Adrenal gland (tissue), 12 donors: Measurements from ENCODE around the gene FGD4. TPM values are rescaled to one million over a fixed set of nuclear protein-coding genes. Genes with fewer than 3 reads are reported as not detected.

Source experiments
- DNase-seq, 7 donors: peaks; one replicate each; pipeline ENCODE4 v3.0.0-alpha.2; 2019 to 2020
- H3K27ac ChIP-seq, 5 donors: fragments of 200-600 bp; sonication (generic) in 4 of 5; 1 replicate in 3 of 5; 2 replicates in 2 of 5; pipeline versions ENCODE4 v1.5.1 to v1.8.0; 2016 to 2020; ENCODE audit warnings: mild to moderate bottlenecking in 1 of 5
- H3K27me3 ChIP-seq: fragments of 200-600 bp; 2 replicates; pipeline ENCODE4 v1.8.0; 2021
- H3K36me3 ChIP-seq, 2 donors: fragments of 200-600 bp; replicated peaks in 1 of 2; 1 replicate in 1 of 2; 2 replicates in 1 of 2; pipeline versions ENCODE4 v1.5.1 to v1.8.0; 2018 to 2022
- H3K4me1 ChIP-seq, 2 donors: fragments of 200-600 bp; replicated peaks in 1 of 2; 1 replicate in 1 of 2; 2 replicates in 1 of 2; pipeline versions ENCODE4 v1.5.1 to v1.8.0; 2018 to 2021
- H3K4me3 ChIP-seq, 4 donors: fragments of 200-600 bp; sonication (generic) in 3 of 4; one replicate each; pipeline ENCODE4 v1.5.1; 2016 to 2018
- H3K9me3 ChIP-seq, 3 donors: fragments of 200-600 bp; sonication (generic) in 1 of 3; replicated peaks in 1 of 3; 1 replicate in 2 of 3; 2 replicates in 1 of 3; pipeline versions ENCODE4 v1.5.1 to v1.8.0; 2016 to 2021
- CTCF ChIP-seq, 6 experiments: fragments of 450-650 bp in 4 of 6; fragments of 200-600 bp in 2 of 6; sonication (generic) in 1 of 6; IDR thresholded peaks; 1 replicate in 5 of 6; 2 replicates in 1 of 6; pipeline versions ENCODE4 v1.5.1 to v1.8.0; 2016 to 2021; ENCODE audit warnings: antibody characterized with exemption in 6 of 6, mild to moderate bottlenecking in 2 of 6, moderate library complexity in 1 of 6
- POLR2A ChIP-seq, 2 donors: fragments of 450-650 bp; IDR thresholded peaks; one replicate each; pipeline ENCODE4 v1.6.1; 2017; ENCODE audit warnings: antibody characterized with exemption in 2 of 2, mild to moderate bottlenecking in 2 of 2, moderate library complexity in 1 of 2
- WGBS, 4 donors: extraction: QIAGEN DNeasy Blood & Tissue Kit in 2 of 4; methylation state at CpG; one replicate each; pipeline versions ENCODE4 v1.1.5 to v1.1.7; 2013 to 2017; 5-methylcytosine and 5-hydroxymethylcytosine counted together
- intact Hi-C, 2 donors: fragments of 100-400 bp; cut with DNase I; formaldehyde crosslinking; loops; one replicate each; pipeline versions ENCODE4 v1.14.1 to v1.15.0; 2022 to 2023
- polyA plus RNA-seq, 3 donors: library from polyadenylated mRNA; stranded (reverse); fragments of 200-250 nt in 2 of 3; fragments of 350-450 nt in 1 of 3; fragmentation: Illumina TruSeq in 1 of 3; extraction: RNeasy Lipid Tissue Mini Kit (QIAGEN cat#74804) in 1 of 3; gene quantifications; one replicate each; pipeline ENCODE4 v1.2.3, GENCODE V29; 2013 to 2014
- total RNA-seq, 9 donors: library from RNA; depleted of rRNA in 4 of 9; stranded (reverse); fragments of >200 nt in 4 of 9; fragments of 120-200 nt in 1 of 9; fragmentation: NEBNext Ultra II Directional in 1 of 9; extraction: Animal tissue kit (Norgen Biotek cat#: 25700) in 1 of 9; gene quantifications; one replicate each; pipeline versions ENCODE4 v1.1.0 to v1.2.4, GENCODE V29; 2013 to 2023
- donor health status: healthy with polysubstance abuse.
- donor health status: Bipolar disorder and iron deficiency.
- donor health status: DM: yes; HTN: yes; CAD: no.
- donor health status: DM: no; HTN: no; CAD: no.
- donor health status: DM: no; HTN: no; CAD: no.
- donor health status: DM: yes; HTN: yes; CAD: no.

The FGD4 gene
- total and polyA plus RNA-seq, 12 donors = 1.7 to 38.5 (median 16.6) TPM

- H3K4me1 ChIP-seq = peaks cover 0 to under 1% of the 10 kb centered on the region in 2 donors
- no peaks in the 10 kb centered on the region for H3K9me3 ChIP-seq
- H3K27ac ChIP-seq = no peak overlapping the region
- DNase-seq = no peak
- intact Hi-C loops = no loop called here
- H3K27me3 ChIP-seq = no peaks in the 10 kb centered on the region
- H3K4me3 ChIP-seq = no peak overlapping the region
- 66 to 88% (median 80%) methylated on average over 2 of the region's 2 CpGs for WGBS, 4 donors
- no peaks in the 10 kb centered on the region for H3K36me3 ChIP-seq
- TF ChIP-seq POLR2A (IDR thresholded peaks at IDR 0.05) (no peak), CTCF (IDR thresholded peaks at IDR 0.05) (no peak)
Measured at GRCh38 chr12:32489070-32489469, 89.7 kb downstream of the FGD4 start.

- H3K4me3 ChIP-seq = no peak overlapping the region
- no peaks in the 10 kb centered on the region for H3K4me1 ChIP-seq
- 92 to 100% (median 97%) methylated on average over 2 of the region's 2 CpGs for WGBS, 4 donors
- no peak overlapping the region for H3K27ac ChIP-seq
- H3K27me3 ChIP-seq = no peaks in the 10 kb centered on the region
- no peaks in the 10 kb centered on the region for H3K9me3 ChIP-seq
- TF ChIP-seq CTCF (IDR thresholded peaks at IDR 0.05) = no peak
- no peak for TF ChIP-seq POLR2A (IDR thresholded peaks at IDR 0.05)
- intact Hi-C loops = no loop called here
- no peak for DNase-seq
- no peaks in the 10 kb centered on the region for H3K36me3 ChIP-seq
Measured at GRCh38 chr12:32490801-32491200, 91.4 kb downstream of the FGD4 start.

- no peak for DNase-seq
- intact Hi-C loops = no loop called here
- Histone ChIP-seq H3K36me3 (no peaks in the 10 kb centered on the region), H3K9me3 (no peaks in the 10 kb centered on the region), H3K4me3 (no peak overlapping the region), H3K27ac (no peak overlapping the region), H3K27me3 (no peaks in the 10 kb centered on the region), H3K4me1 (no peaks in the 10 kb centered on the region)
- WGBS, 4 donors = 78 to 88% (median 83%) methylated on average over 4 of the region's 4 CpGs
- TF ChIP-seq CTCF (IDR thresholded peaks at IDR 0.05) = no peak
- TF ChIP-seq POLR2A (IDR thresholded peaks at IDR 0.05) = no peak
Measured at GRCh38 chr12:32493282-32493681, 93.9 kb downstream of the FGD4 start.

- H3K27ac ChIP-seq = no peak overlapping the region
- H3K9me3 ChIP-seq = no peaks in the 10 kb centered on the region
- TF ChIP-seq POLR2A (IDR thresholded peaks at IDR 0.05) = no peak
- TF ChIP-seq CTCF (IDR thresholded peaks at IDR 0.05) = no peak
- no peaks in the 10 kb centered on the region for H3K27me3 ChIP-seq
- DNase-seq = no peak
- H3K36me3 ChIP-seq = no peaks in the 10 kb centered on the region
- no peaks in the 10 kb centered on the region for H3K4me1 ChIP-seq
- intact Hi-C loops = no loop called here
- no peak overlapping the region for H3K4me3 ChIP-seq
Measured at GRCh38 chr12:32494656-32495055, 95.3 kb downstream of the FGD4 start.
